CD4-positive, alpha-beta T cell treated with Interleukin-15 for 1 hour (primary cell): Measurements from ENCODE around the gene ZNF592.

Experiments
- DNase-seq: peaks from one replicate; pipeline ENCODE4 v3.0.0-alpha.2; 2020

Gene ZNF592

DNA sequence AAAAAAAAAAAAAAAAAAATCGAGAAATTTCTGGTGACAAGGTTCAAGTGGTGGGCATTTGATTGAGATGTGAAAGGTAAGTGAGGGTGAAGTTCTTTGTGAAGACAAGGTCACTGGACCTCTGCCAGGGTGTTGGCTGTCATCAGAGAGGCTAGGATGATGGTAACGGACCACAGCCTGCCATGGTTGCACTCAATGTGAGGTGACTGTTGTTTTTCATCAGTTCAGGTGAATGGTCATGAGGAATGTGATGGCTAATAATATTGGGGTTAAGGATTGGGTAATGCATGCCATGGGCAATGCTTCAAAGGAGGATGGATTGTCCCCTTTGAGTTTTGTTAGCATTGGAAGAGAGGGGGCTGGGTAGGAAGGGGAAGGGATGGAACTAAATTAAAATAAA, 64.5 kb downstream of the ZNF592 start:
- no peak for DNase-seq

DNA sequence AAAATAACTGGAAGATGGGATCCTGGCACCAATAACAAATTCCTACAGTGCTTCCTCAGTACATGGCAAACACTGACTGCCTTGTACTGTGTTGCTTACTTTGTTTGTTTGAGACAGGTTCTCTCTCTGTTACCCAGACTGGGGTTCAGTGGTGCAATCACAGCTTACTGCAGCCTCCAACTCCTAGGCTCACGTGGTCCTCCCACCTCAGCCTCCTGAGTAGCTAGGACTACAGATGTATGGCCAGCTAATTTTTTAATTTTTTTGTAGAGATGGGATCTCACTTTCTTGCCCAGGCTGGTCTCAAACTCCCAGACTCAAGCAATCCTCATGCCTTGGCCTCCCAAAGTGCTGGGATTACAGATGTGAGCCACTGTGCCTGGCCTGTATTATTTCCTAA, 65.0 kb downstream of the ZNF592 start:
- DNase-seq, result no peak

DNA sequence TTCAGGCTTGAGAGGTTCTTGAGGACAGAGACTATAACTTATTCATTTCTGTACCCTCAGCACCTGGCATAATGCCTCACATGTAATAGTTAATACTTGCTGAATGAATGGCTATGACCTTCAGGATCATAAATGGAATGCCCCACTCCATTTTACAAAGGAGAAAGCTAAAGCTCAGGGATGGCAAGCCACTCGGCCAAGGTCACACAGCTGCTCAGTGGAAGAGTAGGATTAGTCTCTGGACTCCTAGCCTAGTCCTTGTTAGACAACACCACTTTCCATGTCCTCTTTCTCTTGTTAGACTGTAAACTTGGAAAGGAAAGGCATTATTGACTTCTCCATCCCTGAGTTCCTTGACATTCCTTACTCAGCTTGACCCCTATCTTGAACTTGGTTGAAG, 65.5 kb downstream of the ZNF592 start:
- no peak for DNase-seq

DNA sequence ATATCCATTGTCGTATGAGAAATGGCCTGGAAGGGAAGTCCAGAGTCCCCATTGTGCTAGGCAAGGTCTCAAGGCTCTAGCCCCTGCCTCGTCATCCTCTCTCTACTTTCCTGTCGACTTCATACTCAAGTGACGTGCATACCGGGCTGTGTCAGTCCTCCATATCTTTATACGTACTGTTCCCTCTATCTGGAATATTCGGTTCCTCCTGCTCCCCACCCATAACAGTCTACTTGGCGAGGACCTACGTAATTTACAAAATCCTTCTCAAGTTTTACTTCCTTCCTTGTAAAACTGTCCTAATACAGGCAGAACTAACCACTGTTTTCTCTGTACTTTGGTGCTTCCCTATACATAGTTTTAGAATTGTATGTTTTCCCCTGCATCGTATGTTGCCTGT, 66.5 kb downstream of the ZNF592 start:
- DNase-seq, result no peak

DNA sequence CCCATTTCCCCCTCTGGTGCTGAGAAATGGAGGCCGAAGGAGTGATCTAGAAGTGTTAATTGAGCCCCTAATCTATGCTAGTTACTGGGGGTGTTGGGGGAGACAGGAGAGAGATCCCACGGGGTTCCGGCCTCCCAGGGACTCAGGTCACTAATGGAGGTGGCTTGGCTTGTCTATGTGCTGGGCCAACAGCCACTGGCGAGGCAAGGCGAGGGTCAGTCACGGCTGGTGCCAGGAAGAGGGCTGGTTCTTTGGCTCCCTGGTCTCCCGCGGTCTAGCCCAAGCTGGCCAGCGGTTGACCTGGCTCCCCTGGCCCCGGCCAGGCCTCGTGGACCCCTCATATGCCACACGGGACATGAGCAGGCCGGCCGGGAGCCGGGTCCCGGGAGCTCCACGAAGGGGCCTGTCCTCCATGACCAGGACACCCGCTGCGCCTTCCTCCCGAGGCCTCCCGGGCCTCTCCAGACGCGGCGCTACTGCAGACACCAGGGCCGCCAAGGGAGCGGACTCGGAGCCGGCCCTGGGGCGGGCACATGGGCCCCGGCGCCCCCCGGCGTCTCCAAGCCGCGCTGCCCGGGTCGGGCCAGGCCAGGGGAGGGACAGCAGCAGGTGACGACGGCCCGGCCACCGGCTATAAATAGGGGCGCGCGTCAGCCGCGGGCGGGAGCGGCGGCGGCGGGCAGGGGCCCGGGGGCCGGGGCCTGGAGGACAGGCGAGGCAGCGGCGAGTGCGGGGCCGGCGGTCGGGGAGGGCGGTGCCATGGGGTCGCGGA, 68.5 kb downstream of the ZNF592 start, which contains the start of gene ALPK3:
ALPK3 (plus strand) TSS at position 663 of the 772 bp plus-strand sequence; CDS start at position 760, 97 bp downstream.
- no peak for DNase-seq

DNA sequence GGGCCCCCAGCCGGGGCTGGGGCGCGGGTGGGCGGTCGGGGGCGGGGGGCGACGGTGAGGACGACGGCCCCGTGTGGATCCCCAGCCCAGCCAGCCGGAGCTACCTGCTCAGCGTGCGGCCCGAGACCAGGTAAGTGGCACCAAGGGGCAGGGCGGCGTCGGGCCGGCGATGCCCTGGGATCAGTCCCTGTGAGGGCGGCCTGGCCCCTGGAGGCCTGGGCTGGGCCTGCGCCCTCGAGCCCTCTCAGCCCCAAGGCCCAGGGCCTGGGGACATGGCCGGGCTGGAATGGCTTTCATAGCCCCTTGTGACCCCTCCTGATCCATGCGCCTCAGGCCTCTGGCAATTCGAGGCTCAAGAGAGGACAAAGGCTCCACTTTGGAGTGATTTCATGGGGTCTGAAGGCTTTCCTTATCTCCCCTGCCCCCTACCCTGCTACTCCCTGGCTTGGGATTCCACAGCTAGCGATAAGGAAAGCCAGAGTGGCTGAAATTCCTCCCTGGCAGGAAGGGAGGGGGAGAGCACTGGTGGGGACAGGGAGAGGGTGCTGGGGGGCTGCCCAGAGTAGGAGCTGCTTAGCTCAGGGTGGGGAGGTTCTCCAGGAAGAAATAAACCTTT, 69.2 kb downstream of the ZNF592 start:
- DNase-seq, result no peak

DNA sequence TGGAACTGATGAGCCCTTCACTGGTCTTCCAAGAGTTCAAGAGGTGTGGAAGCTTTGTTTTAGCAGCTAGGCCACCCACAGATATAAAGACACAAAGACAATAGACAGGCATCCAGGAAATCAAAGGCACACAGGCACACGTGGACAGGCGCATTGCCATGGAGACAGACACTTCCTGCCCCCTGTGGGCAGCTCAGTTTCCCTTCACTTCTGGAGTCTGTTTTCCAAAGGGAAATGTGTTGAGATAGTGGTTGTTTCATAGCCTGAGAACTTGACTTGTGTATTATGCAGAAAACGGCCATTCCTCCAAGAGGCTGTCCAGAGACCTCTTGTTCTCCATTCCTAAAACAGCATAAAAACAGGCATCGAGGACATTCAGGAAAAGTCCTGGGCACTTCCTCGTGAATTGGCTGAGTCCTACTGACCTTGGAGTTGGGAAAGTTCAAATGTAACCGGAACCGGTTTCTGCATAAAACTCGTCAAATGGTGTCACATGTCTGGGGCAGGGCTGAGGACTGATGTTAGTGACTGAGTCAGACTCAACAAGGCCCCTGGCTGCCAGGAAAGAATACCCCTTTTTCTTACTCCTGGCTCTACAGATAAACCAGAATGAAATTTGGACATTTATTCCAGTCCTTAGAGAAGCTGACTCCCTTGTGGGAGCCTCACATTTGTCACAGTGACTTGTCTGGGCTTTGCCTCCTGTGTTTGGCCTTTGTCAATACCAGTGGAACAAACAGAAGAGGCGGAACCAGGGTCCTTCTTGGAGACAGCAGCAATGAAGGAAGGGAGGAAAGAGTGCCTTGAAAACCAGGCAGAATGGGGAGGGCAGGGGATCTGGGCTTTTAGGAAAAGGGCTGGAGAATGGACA, 70.1 kb downstream of the ZNF592 start:
- DNase-seq, result no peak

DNA sequence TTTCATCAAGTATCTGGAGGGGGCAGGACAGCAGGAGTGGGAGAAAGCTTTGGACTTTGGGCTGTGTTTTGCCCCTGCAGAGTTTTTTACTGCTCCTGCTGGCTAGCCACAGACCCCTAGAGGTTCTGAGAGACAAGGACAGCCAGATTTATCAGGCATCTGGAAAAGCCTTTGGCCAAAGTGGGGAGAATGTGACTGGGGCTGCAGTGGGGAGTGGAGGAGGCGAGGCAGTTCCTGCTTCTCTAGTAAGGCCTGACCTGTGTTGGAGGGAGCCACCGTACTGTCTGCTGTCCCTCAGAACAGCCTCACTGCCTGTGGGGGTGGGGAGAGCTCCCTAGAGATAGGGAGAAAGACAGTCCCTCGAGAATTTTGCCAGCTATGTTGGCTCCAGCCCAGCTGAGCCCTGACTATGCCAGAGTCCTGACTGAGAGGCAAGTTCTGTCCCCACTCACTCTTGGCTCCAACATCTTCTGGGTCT, 70.9 kb downstream of the ZNF592 start:
- no peak for DNase-seq

DNA sequence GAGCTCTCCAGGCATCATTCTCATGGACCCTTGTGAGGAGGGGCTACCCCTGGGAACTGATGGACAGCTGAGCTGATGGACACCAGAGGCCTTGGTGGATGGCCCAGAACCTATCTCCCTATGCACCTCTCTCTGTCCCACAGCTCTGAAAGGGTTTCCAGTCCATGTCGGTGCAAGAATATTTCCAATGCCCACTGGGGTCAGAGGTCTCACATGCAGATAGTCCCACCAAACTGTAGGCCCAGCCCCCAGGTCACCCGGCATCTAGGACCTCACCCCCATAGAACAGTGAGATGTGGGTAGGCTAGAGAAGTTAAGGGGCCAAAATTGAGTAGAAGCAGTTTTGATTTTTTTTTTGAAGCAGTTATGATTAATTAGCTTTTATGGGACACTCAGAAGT, 71.4 kb downstream of the ZNF592 start:
- no peak for DNase-seq

DNA sequence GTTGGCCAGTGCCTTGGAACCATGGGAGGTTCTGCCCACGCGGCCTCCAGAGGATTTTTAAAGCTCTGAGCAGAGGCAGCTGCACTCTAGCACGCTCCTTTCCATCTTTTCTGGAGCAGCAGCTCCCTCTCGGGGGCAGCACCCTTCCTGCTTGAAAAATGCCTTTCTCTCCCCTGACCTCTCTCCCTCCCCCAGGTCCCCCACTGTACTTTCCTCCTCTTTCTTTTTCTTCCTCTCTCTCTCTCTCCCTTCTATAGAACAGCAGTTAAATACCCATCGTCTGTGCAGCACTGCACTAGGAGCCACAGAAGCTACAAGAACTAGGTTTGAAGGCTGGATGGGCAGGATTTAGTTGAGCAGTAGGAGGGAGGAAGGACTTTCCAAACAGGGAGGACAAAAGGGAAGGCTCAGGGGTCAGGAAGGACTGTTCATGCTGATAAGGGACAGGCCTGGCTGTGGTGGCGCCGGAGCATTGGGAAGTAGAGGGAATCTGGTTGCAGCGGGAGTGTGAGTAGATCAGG, 73.2 kb downstream of the ZNF592 start:
- DNase-seq, result no peak

DNA sequence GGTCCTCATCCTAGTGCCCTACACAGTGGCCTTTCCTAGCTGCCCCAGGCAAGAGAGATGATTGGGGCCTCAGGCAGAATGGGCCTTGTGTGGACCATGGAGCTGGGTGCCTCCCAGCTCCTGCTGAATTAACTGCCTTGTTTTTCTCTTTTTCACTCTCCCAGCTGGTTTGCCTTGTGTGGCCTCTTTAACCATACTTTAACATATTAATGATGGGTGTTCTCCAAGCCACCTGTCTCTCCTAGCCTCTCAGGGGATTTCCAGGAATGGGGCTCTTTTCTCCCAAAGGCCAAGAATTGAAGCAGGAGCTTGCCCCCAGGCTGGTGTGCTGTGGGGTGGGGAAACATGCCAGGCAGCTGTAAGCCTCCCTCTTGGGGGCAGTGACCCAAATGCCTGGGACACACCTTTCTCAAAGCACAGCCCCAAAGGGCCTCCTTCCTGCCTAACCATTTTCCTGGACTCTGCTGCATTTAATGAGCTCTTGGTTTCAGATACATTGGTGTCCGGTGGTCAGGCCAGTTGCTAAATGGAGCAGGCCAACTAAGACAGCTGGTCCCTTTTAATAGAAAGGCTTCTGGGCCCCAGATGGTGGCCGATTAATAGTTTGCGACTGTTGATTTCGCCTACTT, 74.4 kb downstream of the ZNF592 start:
- no peak for DNase-seq

DNA sequence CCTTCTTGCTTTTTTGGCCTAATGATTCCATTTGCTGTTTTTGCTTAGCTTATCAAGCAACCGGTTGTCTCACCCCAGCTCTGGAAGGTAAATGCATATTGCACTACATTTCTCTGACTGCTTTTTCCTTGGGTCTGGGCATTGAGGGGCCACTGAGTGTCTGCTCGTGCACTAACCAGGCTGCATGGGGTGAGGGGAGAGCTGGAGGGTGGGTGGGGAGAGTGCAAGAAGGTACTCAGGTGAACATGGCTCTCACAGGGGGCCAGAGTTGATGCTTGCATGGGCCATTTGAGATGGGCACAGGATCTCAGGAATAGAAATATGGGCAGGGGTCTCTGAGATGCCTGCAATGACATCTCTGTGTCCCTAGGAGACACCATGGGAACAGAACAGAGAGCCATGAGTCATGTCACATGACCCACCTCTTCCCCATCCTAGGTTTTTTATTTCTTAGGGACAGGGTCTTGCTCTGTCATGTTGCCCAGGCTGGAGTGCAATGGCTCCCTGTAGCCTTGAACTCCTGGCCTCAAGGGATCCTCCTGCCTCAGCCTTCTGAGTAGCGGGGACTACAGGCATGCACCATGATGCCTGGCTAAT, 75.0 kb downstream of the ZNF592 start:
- no peak for DNase-seq

DNA sequence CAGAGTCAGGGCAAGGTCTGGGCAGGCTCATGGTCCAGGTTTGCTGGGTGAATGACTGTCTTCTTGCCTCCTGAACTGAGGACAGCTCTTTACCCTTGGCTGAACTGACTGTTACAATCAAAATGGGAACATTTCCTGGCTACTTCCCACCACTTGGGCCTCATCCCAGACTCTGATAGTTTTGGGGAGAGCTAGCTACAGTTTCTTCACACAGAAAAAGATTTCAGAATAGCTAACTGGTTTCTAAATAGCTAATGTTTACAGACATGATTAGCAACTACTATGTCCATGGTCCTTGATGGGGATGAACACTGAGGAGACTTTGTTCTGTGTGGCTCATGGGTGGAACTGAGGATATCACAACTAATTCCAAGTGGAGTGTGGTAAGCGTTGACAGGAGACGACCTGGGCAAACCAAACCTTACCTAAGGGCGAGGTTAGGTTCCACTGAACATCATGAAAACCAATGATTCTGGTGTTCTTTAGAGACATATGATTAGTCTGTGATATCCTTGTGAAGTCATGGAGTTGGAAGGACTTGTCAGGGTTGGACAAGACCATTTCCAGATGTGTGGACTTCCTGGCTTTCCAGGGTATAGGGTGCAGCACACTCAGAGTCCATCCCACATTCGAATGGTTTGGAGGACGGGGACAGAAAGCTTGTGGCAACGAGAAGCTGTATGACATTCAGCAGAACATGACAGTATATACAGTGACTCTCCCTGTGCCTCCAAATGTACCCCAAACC, 76.0 kb downstream of the ZNF592 start:
- no peak for DNase-seq

DNA sequence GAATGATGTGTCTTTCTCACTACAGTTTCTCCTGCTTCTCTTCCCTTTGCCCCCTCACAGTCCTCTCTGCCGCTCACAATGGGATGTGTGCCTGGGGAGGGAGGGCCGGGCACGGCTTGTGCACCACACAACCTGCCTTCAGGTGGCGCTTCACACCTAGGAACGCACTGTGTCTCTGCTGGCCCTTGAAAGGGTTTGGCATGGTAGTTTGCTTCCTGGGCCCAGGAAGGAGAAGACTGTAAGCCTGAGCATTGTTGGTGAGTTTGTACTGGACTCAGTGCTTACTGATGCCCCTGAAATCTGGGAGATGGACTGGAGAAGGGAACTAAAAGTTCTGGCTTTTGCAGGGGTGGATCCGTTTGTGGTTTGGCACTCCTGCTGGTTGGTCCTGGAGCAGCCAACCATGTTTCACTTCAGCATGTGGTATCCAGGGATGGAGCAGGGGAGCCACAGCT, 78.0 kb downstream of the ZNF592 start:
- DNase-seq, result no peak

DNA sequence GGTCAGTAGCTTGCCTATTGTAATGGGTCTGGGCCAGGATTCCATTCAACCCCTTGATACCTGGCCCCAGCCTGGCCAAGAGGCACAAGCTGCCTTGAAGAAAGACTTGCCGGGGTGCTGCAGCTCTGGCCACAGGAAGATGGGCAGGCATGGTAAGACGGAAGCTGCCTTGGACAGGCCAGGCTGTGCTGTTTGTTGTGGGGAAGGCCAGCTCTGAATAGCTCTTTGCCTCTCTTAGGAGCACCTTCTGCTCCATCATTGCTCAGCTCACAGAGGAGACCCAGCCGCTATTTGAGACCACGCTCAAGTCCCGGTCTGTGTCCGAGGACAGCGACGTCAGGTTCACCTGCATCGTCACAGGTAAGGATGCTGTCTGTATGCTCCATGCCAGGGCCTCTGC, 78.9 kb downstream of the ZNF592 start:
- no peak for DNase-seq

DNA sequence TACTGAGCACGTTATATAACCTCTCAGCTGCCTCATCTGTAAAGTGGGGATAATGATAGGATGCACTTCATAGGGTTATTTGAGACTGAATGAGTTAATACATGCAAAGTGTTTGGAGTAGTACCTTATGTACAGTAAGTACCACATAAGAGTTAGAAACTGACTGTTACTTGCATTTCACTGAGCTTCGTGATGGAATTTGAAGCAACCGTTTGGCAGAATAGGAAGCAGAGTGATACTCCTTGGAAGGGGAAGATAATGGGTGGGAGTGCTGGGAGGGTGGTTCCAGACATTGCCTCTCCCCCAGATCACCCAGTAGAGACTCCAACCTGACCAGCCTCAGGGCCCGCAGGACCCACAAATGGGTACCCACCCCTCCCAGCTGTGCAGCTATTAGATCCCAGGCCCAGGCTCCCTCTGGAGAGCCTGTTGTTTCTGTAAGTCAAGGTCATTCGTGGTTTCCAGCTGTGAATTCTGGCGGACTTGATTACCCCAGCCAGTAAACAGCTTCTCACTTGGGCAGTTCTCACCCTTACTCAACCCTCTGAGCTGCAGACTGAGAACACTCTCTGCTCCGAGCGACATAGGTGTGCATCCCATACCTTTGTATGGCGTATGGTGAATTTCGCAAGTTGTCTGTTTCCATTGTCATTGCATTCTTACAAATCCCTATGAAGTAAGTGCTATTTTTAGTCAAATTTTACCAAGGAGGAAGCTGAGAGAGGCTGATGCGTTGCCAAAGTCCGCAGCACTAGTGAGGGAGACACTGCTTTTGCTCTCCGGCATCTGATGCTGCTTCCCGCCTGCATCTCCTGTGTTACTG, 79.9 kb downstream of the ZNF592 start:
- no peak for DNase-seq

DNA sequence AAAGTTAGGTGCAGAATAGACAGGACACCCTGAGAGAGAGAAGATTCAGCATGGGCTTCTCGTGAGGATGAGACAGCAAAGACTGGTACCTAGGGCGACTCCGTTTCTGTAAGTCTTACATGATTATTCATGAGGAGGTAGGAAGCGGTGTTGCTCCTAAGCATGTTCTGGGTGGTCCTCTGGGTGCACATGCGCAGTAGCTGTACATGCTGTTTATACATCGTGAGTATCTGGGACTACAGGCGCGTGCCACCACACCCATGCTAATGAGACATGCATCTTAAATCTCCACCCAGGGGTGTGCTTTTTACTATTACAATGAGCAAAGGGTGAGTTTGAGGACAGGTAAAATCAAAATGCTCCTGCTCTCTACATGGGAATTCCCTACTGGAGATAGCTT, 81.0 kb downstream of the ZNF592 start:
- DNase-seq, result no peak

DNA sequence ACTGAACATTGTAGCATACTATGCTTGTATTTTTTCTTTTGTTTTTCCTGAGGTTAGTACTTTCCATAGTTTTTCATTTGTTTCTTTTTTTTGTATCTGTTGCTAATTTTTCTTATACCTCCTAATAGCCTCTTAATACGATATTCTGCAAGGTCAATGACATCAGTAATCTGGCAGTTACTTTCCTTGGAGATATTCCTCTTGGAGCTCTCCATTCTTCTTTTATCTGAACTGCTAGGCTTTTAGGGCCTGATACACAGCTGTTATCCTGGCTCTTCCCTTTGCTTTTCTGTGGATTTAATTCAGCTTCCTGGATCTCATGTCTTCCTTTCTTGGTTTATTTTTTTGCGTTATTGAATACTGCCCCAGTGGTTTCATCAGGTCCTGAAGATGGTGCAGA, 81.6 kb downstream of the ZNF592 start:
- no peak for DNase-seq

DNA sequence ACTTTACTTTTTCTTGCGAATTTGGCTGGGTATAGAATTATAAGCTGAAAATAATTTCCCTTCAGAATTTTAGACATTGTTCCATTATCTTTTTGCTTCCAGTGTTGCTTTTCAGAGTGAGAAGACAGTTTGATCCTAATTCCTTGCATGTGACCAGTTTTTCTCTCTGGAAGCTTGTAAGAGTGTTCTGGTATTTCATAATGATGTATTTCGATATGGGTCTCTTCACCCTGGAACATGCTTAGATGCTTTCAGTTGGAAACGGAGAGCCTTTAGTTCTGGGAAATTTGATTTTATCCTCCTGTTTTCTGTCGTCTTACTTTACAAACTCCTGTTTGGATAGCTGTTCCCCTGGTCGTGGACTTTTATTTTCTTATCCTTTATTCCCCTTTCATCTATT, 82.6 kb downstream of the ZNF592 start:
- DNase-seq, result no peak

DNA sequence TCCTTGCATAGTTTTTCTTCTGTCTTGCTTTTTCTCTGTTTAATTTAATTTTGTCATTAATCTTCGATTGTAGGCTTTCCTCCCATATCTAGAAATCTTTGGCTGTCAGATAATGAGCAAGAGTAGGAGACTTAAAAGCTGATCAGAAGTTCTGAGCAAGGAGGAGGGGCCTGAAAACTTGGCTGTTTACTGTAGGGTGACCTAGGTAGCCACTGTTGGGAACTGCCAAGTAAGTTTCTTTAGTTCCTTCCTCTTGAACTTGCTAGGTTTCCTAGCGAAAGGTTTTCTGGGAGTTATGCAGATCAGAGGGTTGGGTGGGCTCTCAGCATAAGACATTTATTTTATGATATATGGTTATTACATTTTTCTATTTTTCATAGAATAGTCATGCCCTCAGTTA, 83.2 kb downstream of the ZNF592 start:
- no peak for DNase-seq
